Measurements from ENCODE around the gene GNAT3.

GNAT3 gene

GRCh38 chr7:80511964-80512363 lies at the start of gene GNAT3:
TSS of gene GNAT3 (minus strand) at chr7:80512064. CDS start at chr7:80511926, 138 bp downstream.
- DNase-seq: no peak

GRCh38 chr7:80558116-80558515 lies 46.3 kb upstream of the GNAT3 start:
- DNase-seq: no peak

- no peak for DNase-seq
These were observed 40.3 kb upstream of the GNAT3 start for GRCh38 chr7:80552031-80552694.

GRCh38 chr7:80550005-80550404 lies 38.1 kb upstream of the GNAT3 start:
- DNase-seq: no peak

GRCh38 chr7:80548840-80549530 lies 37.1 kb upstream of the GNAT3 start:
- DNase-seq: no peak

- DNase-seq: no peak
These were observed 30.5 kb upstream of the GNAT3 start for GRCh38 chr7:80542398-80542797.

GRCh38 chr7:80540836-80541235 lies 29.0 kb upstream of the GNAT3 start:
- DNase-seq: no peak

GRCh38 chr7:80537091-80537490 lies 25.2 kb upstream of the GNAT3 start:
- no peak for DNase-seq

- DNase-seq: no peak
These were observed 24.6 kb upstream of the GNAT3 start for GRCh38 chr7:80536426-80536825.

GRCh38 chr7:80533287-80533686 lies 21.4 kb upstream of the GNAT3 start:
- no peak for DNase-seq

- no peak for DNase-seq
These were observed 20.3 kb upstream of the GNAT3 start for GRCh38 chr7:80532153-80532552.

- DNase-seq: no peak
These were observed 18.3 kb upstream of the GNAT3 start for GRCh38 chr7:80530136-80530535.

- DNase-seq: no peak
These were observed 17.5 kb upstream of the GNAT3 start for GRCh38 chr7:80529362-80529761.

GRCh38 chr7:80528689-80529088 lies 16.8 kb upstream of the GNAT3 start:
- DNase-seq: no peak

GRCh38 chr7:80526472-80526871 lies 14.6 kb upstream of the GNAT3 start:
- DNase-seq: no peak

- DNase-seq: no peak
These were observed 12.8 kb upstream of the GNAT3 start for GRCh38 chr7:80524693-80525092.

- DNase-seq: no peak
These were observed 9.9 kb upstream of the GNAT3 start for GRCh38 chr7:80521809-80522208.

GRCh38 chr7:80520199-80520598 lies 8.3 kb upstream of the GNAT3 start:
- DNase-seq: no peak

GRCh38 chr7:80517282-80517747 lies 5.5 kb upstream of the GNAT3 start:
- no peak for DNase-seq

GRCh38 chr7:80515298-80515697 lies 3.4 kb upstream of the GNAT3 start:
- DNase-seq: no peak

GRCh38 chr7:80510021-80510420 lies 1.8 kb downstream of the GNAT3 start:
- DNase-seq: no peak

GRCh38 chr7:80508440-80508839 lies 3.4 kb downstream of the GNAT3 start:
- no peak for DNase-seq

- DNase-seq: no peak
These were observed 5.9 kb downstream of the GNAT3 start for GRCh38 chr7:80505900-80506500.

- no peak for DNase-seq
These were observed 11.5 kb downstream of the GNAT3 start for GRCh38 chr7:80500325-80500724.

All from midbrain (tissue), 1 donor.